A549 treated with ZK216348 at 1 μM for 4 hours (cell line): ENCODE results near the gene COQ3. TPM values are rescaled to one million over a fixed set of nuclear protein-coding genes. Genes with fewer than 3 reads are reported as not detected.

Experiments used
- total RNA-seq: library from RNA; stranded (reverse); fragments of 200-300 nt; extraction: Qiagen RNA extraction; gene quantifications from 5 replicates; pipeline ENCODE4 v1.2.3, GENCODE V29; 2022; ENCODE audit warnings: low read depth

Gene COQ3
- total RNA-seq: 9.2 to 14.8 TPM (median 10.7 TPM) in 5 replicates

GRCh38 chr6:99393698-99394531 is at the start of gene COQ3:
TSS of gene COQ3 (minus strand) at chr6:99394195. CDS start at chr6:99394179, 16 bp downstream.

GRCh38 chr6:99424761-99425646 is 31.0 kb upstream of the COQ3 start, which contains the start of gene PNISR:
TSS of gene PNISR (minus strand) at chr6:99425308. CDS start at chr6:99414659, 10,649 bp downstream.

GRCh38 chr6:99349171-99350141 is 44.5 kb downstream of the COQ3 start, which contains the start of gene FAXC:
TSS of gene FAXC (minus strand) at chr6:99349674. CDS start at chr6:99349372, 302 bp downstream.

Other genes with a start within 250 kb of the COQ3 start
- 5.4 to 11.8 TPM (median 7.2 TPM) in 5 replicates for gene FAXC, start 44.5 kb downstream of the COQ3 start, total RNA-seq
- 23.4 to 44.0 TPM (median 31.2 TPM) in 5 replicates for gene PNISR, start 31.1 kb upstream of the COQ3 start, total RNA-seq
- gene USP45, start 121.2 kb upstream of the COQ3 start, total RNA-seq: 2.6 to 5.8 TPM (median 5.0 TPM) in 5 replicates
- 20.0 to 48.2 TPM (median 28.8 TPM) in 5 replicates for gene CCNC, start 174.5 kb upstream of the COQ3 start, total RNA-seq
- 0.45 to 1.2 TPM (median 0.99 TPM) in 5 replicates for gene PRDM13, start 212.6 kb upstream of the COQ3 start, total RNA-seq